HepG2 (cell line): Measurements from ENCODE around the gene DMBT1.

Experiments used
- ARID4A ChIP-seq: sonication (generic); formaldehyde crosslinking; IDR thresholded peaks from 2 replicates; pipeline ENCODE4 v1.5.0; 2020; ENCODE audit warnings: mild to moderate bottlenecking, missing genetic modification reagents, borderline replicate concordance
- ELF1 ChIP-seq: sonication (generic); formaldehyde crosslinking; IDR thresholded peaks from 2 replicates; pipeline ENCODE4 v1.4.0; 2020; ENCODE audit warnings: missing genetic modification reagents
- MYC ChIP-seq: sonication (generic); formaldehyde crosslinking; IDR thresholded peaks from 2 replicates; pipeline ENCODE4 v1.9.0; 2021; ENCODE audit warnings: missing genetic modification reagents, borderline replicate concordance
- RNF2 ChIP-seq: fragments of 450-650 bp; conservative IDR thresholded peaks from 2 replicates; pipeline ENCODE4 v1.6.1; 2016; ENCODE audit warnings: low read depth
- ZBTB20 ChIP-seq: sonication (generic); formaldehyde crosslinking; IDR thresholded peaks from 2 replicates; pipeline ENCODE4 v1.8.1; 2023; ENCODE audit warnings: missing genetic modification reagents, low read depth, mild to moderate bottlenecking, borderline replicate concordance
- TF ChIP-seq, protein P1 (sequence below): sonication (generic); formaldehyde crosslinking; IDR thresholded peaks from 2 replicates; pipeline ENCODE4 v1.5.0; 2020; ENCODE audit warnings: mild to moderate bottlenecking, missing genetic modification reagents, moderate library complexity
- TF ChIP-seq, protein P2 (sequence below): sonication (generic); formaldehyde crosslinking; IDR thresholded peaks from 2 replicates; pipeline ENCODE4 v1.5.0; 2020; ENCODE audit warnings: missing genetic modification reagents

DNA sequence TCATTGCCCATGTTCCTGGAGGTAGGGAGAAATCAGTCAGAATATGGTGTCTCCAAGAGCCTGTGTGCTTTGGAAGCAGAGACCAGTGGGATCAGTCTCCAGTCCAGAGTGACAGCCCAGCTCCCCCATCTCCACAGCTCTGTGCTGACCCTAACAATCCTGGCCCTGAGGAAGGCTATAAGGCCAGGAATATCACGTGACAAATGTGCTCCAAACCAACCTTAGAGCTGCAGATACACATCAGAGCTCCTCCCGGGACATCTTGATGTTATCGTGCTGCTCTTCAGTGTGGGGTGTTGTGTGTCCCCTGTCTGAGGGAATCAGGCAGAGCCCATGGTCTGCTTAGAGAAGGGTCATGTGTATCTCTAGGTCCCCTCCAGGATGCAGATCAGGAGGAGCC is 15.2 kb downstream of the DMBT1 start:
- TF ChIP-seq, protein P1, sequence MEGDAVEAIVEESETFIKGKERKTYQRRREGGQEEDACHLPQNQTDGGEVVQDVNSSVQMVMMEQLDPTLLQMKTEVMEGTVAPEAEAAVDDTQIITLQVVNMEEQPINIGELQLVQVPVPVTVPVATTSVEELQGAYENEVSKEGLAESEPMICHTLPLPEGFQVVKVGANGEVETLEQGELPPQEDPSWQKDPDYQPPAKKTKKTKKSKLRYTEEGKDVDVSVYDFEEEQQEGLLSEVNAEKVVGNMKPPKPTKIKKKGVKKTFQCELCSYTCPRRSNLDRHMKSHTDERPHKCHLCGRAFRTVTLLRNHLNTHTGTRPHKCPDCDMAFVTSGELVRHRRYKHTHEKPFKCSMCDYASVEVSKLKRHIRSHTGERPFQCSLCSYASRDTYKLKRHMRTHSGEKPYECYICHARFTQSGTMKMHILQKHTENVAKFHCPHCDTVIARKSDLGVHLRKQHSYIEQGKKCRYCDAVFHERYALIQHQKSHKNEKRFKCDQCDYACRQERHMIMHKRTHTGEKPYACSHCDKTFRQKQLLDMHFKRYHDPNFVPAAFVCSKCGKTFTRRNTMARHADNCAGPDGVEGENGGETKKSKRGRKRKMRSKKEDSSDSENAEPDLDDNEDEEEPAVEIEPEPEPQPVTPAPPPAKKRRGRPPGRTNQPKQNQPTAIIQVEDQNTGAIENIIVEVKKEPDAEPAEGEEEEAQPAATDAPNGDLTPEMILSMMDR (CRISPR knock-in tag), result no peak
- no peak for TF ChIP-seq ZBTB20 (CRISPR knock-in tag)
- no peak for TF ChIP-seq RNF2
- TF ChIP-seq ELF1 (CRISPR knock-in tag), result no peak
- TF ChIP-seq ARID4A, result no peak
- TF ChIP-seq, protein P2, sequence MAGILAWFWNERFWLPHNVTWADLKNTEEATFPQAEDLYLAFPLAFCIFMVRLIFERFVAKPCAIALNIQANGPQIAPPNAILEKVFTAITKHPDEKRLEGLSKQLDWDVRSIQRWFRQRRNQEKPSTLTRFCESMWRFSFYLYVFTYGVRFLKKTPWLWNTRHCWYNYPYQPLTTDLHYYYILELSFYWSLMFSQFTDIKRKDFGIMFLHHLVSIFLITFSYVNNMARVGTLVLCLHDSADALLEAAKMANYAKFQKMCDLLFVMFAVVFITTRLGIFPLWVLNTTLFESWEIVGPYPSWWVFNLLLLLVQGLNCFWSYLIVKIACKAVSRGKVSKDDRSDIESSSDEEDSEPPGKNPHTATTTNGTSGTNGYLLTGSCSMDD, result no peak
- no peak for TF ChIP-seq MYC (CRISPR knock-in tag)
